Measurements from ENCODE around the gene RFX4. TPM values are rescaled to one million over a fixed set of nuclear protein-coding genes. Genes with fewer than 3 reads are reported as not detected.

Gene RFX4
- total and polyA plus RNA-seq, 9 of the 15 experiments (the other 6 are each of a cell fraction or from before 2014, with no cell fraction given), result not detected

DNA sequence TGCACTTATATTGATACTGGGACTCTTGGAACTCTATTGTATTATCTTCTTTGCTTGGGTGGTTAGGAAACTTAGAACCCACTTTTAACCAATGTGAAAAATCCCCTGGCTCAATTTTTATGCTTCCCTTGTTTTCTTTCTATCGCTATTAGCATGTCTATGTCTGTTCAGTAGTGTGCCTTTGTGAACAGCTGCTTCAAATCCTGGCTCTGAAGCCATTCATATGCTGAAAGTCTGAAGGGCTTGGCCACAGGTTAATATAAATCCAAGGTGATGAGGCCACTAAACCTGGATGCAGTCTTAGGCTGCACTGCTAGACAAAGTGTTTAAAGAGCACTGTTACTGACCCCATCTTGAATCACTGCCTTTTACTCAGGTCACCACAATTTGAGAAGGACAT lies 96.8 kb downstream of the RFX4 start:
- no peak overlapping the region for H3K27ac ChIP-seq (ENCODE audit: extremely low read depth, low read depth, low read length)
- intact Hi-C loops (cut with micrococcal nuclease) (no loop called here), in situ Hi-C loops (cut with MboI) (no loop called here)
- no peaks in the 10 kb centered on the region for H3K36me3 ChIP-seq (ENCODE audit: control insufficient read depth, insufficient read depth, low read length)
- ATAC-seq (no peak), FAIRE-seq (no peak), DNase-seq (ENCODE audit: extremely low read depth in 1 of 4, low spot score in 3 of 4) (no peak)
- ChIA-PET CTCF (ENCODE audit: low intra/inter-chr PET ratio) (no interaction called here), POLR2A (no interaction called here)
- no peak overlapping the region for H3K4me3 ChIP-seq
- no peaks in the 10 kb centered on the region for H4K20me1 ChIP-seq (replicated peaks; ENCODE audit: control insufficient read depth, insufficient read depth, low read length)
- no peaks in the 10 kb centered on the region for H3K9me3 ChIP-seq (replicated peaks; ENCODE audit: control insufficient read depth, insufficient read depth, low read depth, low read length)
- no peaks in the 10 kb centered on the region for H3K79me2 ChIP-seq (ENCODE audit: control insufficient read depth, insufficient read depth, low read length)
- no TSS peak for BruUV-seq (replicated peaks)
- no peak overlapping the region for H2AFZ ChIP-seq (ENCODE audit: low read depth, low read length)
- no peak overlapping the region for H3K4me2 ChIP-seq (ENCODE audit: insufficient read depth, low read length)
- no peaks in the 10 kb centered on the region for H3K4me1 ChIP-seq (replicated peaks in 1 of 2; ENCODE audit: control insufficient read depth in 2 of 2, insufficient read depth in 2 of 2, low read length in 2 of 2)
- H3K9me1 ChIP-seq (ENCODE audit: control insufficient read depth, insufficient read depth, low read length), result no peaks in the 10 kb centered on the region
- no peak overlapping the region for H3K9ac ChIP-seq (ENCODE audit: insufficient read depth in 1 of 2, low read depth in 2 of 2, low read length in 2 of 2)
- TF ChIP-seq PATZ1 (CRISPR knock-in tag; IDR thresholded peaks at IDR 0.05; ENCODE audit: borderline replicate concordance) (no peak), YY1 (IDR thresholded peaks at IDR 0.05; ENCODE audit: borderline replicate concordance in 1 of 3, control insufficient read depth in 1 of 3, extremely low read depth in 1 of 3, insufficient read depth in 3 of 3, insufficient read length in 1 of 3, insufficient replicate concordance in 2 of 3, low read depth in 1 of 3, low read length in 2 of 3) (no peak), TEAD4 (IDR thresholded peaks at IDR 0.05; ENCODE audit: low read length) (no peak), TEAD4 (CRISPR knock-in tag; IDR thresholded peaks at IDR 0.05; ENCODE audit: borderline replicate concordance) (no peak), C11orf30 (IDR thresholded peaks at IDR 0.05; ENCODE audit: low read depth) (no peak)
- TF ChIP-seq, protein P1, sequence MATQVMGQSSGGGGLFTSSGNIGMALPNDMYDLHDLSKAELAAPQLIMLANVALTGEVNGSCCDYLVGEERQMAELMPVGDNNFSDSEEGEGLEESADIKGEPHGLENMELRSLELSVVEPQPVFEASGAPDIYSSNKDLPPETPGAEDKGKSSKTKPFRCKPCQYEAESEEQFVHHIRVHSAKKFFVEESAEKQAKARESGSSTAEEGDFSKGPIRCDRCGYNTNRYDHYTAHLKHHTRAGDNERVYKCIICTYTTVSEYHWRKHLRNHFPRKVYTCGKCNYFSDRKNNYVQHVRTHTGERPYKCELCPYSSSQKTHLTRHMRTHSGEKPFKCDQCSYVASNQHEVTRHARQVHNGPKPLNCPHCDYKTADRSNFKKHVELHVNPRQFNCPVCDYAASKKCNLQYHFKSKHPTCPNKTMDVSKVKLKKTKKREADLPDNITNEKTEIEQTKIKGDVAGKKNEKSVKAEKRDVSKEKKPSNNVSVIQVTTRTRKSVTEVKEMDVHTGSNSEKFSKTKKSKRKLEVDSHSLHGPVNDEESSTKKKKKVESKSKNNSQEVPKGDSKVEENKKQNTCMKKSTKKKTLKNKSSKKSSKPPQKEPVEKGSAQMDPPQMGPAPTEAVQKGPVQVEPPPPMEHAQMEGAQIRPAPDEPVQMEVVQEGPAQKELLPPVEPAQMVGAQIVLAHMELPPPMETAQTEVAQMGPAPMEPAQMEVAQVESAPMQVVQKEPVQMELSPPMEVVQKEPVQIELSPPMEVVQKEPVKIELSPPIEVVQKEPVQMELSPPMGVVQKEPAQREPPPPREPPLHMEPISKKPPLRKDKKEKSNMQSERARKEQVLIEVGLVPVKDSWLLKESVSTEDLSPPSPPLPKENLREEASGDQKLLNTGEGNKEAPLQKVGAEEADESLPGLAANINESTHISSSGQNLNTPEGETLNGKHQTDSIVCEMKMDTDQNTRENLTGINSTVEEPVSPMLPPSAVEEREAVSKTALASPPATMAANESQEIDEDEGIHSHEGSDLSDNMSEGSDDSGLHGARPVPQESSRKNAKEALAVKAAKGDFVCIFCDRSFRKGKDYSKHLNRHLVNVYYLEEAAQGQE (IDR thresholded peaks at IDR 0.05; ENCODE audit: borderline replicate concordance), result no peak
- TF ChIP-seq, protein P1 (CRISPR knock-in tag; IDR thresholded peaks at IDR 0.05; ENCODE audit: low read depth), result no peak
- TF ChIP-seq, protein P2, sequence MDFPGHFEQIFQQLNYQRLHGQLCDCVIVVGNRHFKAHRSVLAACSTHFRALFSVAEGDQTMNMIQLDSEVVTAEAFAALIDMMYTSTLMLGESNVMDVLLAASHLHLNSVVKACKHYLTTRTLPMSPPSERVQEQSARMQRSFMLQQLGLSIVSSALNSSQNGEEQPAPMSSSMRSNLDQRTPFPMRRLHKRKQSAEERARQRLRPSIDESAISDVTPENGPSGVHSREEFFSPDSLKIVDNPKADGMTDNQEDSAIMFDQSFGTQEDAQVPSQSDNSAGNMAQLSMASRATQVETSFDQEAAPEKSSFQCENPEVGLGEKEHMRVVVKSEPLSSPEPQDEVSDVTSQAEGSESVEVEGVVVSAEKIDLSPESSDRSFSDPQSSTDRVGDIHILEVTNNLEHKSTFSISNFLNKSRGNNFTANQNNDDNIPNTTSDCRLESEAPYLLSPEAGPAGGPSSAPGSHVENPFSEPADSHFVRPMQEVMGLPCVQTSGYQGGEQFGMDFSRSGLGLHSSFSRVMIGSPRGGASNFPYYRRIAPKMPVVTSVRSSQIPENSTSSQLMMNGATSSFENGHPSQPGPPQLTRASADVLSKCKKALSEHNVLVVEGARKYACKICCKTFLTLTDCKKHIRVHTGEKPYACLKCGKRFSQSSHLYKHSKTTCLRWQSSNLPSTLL (IDR thresholded peaks at IDR 0.05), result no peak
- 6% methylated on average over 1 of the region's 1 CpG for WGBS (ENCODE audit: insufficient coverage, low coverage, missing lambda C conversion rate)
- H3K27me3 ChIP-seq (ENCODE audit: control insufficient read depth in 2 of 2, insufficient read depth in 2 of 2, low read length in 2 of 2), result peaks cover 4 to 35% of the 10 kb centered on the region in 2 experiments; a peak in 3 of 5 replicates
